Islet precursor cell (in vitro differentiated cells): ENCODE results near the gene NOXA1.

Source experiments
- DNase-seq: peaks from one replicate; pipeline ENCODE4 v3.0.0-alpha.2; 2018

NOXA1 gene

GRCh38 chr9:137387891-137388560 lies 35.2 kb upstream of the NOXA1 start:
- no peak for DNase-seq

GRCh38 chr9:137388589-137389427 lies 34.4 kb upstream of the NOXA1 start:
- DNase-seq = no peak

GRCh38 chr9:137389428-137389746 lies 33.8 kb upstream of the NOXA1 start:
- no peak for DNase-seq

- no peak for DNase-seq
These were observed 32.4 kb upstream of the NOXA1 start for GRCh38 chr9:137390553-137391410.

- DNase-seq = no peak
These were observed 31.8 kb upstream of the NOXA1 start for GRCh38 chr9:137391411-137391754.

GRCh38 chr9:137392232-137393007 lies 30.8 kb upstream of the NOXA1 start:
- DNase-seq = no peak

GRCh38 chr9:137393176-137394150 lies 29.7 kb upstream of the NOXA1 start:
- DNase-seq = no peak

- no peak for DNase-seq
These were observed 28.1 kb upstream of the NOXA1 start for GRCh38 chr9:137394866-137395665.

- no peak for DNase-seq
These were observed 27.6 kb upstream of the NOXA1 start for GRCh38 chr9:137395666-137396010.

- DNase-seq = no peak
These were observed 27.0 kb upstream of the NOXA1 start for GRCh38 chr9:137396227-137396626.

GRCh38 chr9:137396634-137397367 lies 26.4 kb upstream of the NOXA1 start:
- no peak for DNase-seq

- no peak for DNase-seq
These were observed 25.3 kb upstream of the NOXA1 start for GRCh38 chr9:137397675-137398423.

GRCh38 chr9:137398561-137399468 lies 24.4 kb upstream of the NOXA1 start:
- no peak for DNase-seq

- DNase-seq = no peak
These were observed 20.4 kb upstream of the NOXA1 start for GRCh38 chr9:137402746-137403145.

GRCh38 chr9:137403269-137403668 lies 19.9 kb upstream of the NOXA1 start:
- DNase-seq = no peak

GRCh38 chr9:137404961-137405567 lies 18.1 kb upstream of the NOXA1 start:
- no peak for DNase-seq

GRCh38 chr9:137405677-137406081 lies 17.5 kb upstream of the NOXA1 start:
- DNase-seq = no peak
